HG02981 (cell line): ENCODE results near the gene MAP4K1.
"Not testable (repeated sequence)": the region's sequence is repeated elsewhere in the genome, so short reads cannot be mapped to it uniquely, and the experiment has no call there.

ENCODE experiments used
- ATAC-seq: cut with Tn5 transposase; IDR thresholded peaks from one replicate; pipeline ENCODE4 v1.9.1; 2021; ENCODE audit warnings: mild to moderate bottlenecking, moderate library complexity; ENCODE audit not compliant: unreplicated experiment

MAP4K1 gene

DNA sequence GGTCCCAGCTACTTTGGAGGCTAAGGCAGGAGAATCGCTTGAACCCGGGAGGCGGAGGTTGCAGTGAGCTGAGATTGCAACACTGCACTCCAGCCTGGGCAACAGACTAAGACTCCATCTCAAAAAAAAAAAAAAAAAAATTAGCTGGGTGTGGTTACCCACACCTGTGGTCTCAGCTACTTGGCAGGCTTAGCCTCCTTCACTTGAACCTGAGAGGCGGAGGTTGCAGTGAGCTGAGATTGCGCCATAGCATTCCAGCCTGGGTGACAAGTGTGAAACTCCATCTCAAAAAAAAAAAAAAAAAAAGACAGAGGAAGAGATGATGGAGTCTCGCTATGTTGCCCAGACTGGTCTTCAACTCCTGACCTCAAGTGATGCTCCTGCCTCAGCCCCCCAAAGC lies 38.4 kb downstream of the MAP4K1 start:
- ATAC-seq, result not testable (repeated sequence)

DNA sequence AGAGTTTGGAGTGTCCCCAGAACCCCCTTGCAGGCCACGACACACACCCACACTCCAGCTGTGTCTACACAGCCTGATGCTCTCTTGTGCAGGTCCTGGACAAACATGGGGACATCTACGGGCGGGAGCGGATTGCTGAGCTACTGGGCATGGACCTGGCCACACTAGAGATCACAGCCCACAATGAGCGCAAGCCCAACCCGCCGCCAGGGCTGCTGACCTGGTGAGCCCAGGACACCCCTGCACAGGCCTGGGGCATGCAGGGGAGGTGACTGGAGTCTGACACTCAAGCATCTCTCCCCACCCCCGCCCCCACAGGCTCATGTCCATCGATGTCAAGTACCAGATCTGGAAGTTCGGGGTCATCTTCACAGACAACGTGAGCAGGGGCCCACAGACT lies 39.9 kb downstream of the MAP4K1 start:
- no peak for ATAC-seq

DNA sequence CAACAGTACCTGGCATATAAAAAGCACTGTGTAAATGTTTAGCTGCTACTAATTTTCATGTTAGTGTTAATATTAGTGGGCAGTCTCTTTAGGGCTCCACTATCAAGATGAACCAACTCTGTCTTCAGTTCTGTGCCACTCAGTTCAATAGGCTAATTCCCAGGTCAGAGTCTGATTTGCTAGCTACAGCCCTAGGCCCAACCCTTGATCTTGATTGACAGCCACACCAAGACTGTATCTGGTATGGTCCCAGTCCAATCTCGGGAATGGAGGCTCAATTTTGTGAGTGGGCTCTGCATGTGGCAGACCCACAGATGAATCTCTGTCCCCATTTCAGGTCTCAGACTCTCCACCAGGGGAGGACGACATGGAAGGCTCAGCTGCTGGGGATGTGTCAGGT lies 46.1 kb downstream of the MAP4K1 start:
- ATAC-seq, result no peak

DNA sequence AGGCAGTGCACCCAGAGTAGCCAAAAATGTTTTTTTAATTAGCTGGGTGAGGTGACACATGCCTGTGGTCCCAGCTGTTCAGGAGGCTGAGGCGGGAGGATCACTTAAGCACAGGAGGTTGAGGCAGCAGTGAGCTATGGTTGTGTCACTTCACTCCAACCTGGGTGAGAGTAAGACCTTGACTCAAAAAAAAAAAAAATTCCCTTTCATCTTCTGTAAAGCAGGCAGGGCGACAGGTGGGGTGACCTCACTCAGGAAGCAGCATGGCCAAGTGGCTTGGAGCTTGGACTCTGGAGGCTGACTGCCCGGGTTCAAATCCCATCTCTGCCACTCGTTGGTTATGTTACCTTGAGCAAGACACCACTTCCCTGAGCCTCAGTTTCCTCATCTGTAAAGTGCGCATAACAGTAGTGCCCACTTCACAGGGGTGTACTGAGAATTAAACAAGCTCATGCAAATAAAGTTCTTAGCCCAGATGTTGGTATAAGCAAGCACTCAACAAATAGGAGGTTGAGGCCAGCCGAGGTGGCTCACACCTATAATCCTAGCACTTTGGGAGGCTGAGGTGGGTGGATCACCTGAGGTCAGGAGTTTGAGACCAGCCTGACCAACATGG lies 48.3 kb downstream of the MAP4K1 start:
- ATAC-seq, result no peak

DNA sequence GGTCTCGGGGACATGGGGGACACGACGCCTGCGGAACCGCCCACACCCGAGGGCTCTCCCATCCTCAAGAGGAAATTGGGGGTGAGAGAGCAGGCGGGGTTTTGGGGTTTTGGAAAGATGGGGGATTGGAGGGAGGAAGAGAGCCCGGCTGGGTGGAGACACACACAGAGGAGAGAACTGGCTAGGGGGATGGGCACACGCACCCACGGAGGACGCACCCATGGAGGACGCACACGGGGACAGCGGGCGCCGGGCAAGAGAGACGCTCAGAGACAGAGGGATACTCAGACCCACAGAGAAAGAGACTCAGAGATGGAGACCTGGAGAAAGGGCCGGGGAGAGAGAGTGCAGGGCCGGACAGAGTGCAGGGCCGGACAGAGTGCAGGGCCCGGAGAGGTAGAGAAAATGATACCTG lies 52.1 kb downstream of the MAP4K1 start:
- no peak for ATAC-seq

DNA sequence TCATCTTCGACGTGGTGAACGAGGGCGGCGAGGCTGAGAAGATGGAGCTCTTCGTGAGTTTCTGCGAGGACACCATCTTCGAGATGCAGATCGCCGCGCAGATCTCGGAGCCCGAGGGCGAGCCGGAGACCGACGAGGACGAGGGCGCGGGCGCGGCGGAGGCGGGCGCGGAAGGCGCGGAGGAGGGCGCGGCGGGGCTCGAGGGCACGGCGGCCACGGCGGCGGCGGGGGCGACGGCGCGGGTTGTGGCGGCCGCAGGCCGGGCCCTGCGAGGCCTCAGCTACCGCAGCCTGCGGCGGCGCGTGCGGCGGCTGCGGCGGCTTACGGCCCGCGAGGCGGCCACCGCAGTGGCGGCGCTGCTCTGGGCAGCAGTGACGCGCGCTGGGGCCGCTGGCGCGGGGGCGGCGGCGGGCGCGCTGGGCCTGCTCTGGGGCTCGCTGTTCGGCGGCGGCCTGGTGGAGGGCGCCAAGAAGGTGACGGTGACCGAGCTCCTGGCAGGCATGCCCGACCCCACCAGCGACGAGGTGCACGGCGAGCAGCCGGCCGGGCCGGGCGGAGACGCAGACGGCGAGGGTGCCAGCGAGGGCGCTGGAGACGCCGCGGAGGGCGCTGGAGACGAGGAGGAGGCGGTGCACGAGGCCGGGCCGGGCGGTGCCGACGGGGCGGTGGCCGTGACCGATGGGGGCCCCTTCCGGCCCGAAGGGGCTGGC lies 52.6 kb downstream of the MAP4K1 start:
- no peak for ATAC-seq

DNA sequence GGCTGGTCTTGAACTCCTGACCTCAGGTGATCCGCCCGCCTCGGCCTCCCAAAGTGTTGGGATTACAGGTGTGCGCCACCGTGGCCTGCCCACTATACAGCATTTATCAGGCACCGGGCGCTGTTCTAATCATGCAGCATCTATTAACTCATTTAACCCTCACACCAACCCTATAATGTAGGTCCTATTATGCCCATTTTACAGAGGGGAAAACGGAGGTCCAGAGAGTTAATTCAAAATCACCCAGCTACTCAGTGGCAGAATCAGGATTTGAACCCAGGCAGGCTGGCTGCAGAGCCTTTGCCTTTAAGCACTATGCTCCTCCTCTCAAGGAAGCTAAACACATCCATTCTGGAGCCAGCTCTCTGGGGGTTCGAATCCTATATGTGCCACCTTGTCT lies 54.3 kb downstream of the MAP4K1 start:
- no peak for ATAC-seq

DNA sequence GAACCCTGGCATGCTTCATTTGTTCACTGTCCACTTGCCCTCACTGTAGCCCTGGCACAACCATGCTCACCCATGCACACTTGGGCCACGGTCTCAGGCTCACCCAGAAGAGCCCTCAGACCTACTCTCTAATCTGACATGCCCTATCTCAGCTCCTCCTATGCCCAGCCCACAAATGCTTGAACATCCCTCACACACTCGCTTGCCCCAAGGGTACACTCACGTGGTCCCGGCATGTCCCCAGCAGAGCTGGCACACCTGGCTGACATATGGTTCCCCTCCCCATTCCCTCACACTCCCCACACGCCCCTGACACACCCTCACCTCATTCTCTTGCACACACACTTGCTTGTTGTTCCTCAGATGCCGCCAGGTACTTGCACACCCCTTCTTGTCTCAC lies 55.7 kb downstream of the MAP4K1 start:
- ATAC-seq, result no peak

DNA sequence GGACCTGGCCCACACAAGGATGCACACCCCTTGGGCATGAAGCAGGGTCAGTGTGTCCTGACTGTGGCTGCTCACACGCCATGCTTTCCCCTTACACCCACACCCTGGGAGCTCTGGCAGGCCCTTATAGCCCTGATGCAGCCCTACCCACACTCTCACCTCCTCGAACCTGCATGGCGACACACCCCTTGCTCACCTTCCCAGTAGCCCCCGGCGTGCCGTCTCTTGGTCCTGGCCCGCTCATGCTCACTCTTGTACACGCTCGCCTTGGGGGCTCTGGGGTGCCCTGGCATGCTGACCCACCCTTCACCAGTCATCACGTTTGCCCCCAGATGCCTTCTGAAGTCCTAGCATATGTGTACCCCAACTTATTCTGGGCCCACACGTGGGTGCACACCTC lies 56.1 kb downstream of the MAP4K1 start:
- ATAC-seq, result no peak

DNA sequence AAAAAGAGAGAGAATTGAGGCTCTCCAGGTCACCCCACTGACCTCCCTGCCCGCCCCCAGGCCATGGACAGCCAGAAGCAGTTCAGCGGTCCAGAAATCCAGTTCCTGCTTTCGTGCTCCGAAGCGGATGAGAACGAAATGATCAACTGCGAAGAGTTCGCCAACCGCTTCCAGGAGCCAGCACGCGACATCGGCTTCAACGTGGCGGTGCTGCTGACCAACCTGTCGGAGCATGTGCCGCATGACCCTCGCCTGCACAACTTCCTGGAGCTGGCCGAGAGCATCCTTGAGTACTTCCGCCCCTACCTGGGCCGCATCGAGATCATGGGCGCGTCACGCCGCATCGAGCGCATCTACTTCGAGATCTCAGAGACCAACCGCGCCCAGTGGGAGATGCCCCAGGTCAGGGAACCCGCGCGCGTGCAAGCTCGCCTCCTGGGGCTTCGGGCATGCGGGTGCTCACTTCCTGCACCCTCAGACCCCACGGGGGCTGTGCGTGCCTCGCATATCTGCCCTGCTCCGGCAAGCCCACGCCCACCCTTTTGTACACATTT lies 56.6 kb downstream of the MAP4K1 start:
- no peak for ATAC-seq

DNA sequence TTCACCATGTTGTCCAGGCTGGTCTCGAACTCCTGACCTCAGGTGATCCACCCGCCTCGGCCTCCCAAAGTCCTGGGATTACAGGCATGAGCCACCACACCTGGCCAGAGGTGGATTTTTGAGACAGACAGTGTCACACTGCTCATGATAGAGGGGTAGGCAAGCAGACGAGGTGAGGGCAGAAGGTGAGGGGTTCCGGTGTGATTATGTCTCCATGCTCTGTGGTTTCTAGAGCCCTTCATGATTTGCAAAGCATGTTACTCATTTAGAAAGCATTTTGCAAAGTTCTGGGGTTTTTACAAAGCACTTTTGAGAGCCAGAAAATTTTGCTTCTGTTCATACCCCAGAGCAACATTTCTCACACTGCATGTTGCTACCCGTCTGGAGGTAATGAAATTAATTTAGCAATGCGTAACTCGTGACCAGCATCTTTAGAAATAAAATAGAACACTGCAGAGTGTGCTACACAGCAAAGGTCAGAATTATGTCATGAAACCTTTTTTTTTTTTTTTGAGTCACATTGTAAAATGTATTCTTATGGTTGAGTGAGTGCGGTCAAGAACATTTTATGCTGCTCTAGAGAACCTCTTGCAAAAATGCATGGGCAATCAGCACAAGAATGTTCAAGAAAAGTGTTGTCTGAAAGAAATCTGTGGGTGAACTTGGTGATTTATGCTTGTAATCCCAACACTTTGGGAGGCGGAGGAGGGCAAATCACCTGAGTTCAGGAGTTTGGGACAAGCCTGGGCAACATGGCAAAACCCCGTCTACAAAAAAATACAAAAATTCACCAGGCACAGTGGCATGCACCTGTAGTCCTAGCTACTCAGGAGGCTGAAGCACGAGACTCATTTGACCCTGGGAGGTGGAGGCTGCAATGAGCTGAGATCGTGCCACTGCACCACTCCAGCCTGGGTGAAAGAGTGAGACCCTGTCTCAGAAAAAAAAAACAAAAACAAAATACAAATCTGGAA lies 58.0 kb downstream of the MAP4K1 start:
- ATAC-seq, result peak; percentile 68

DNA sequence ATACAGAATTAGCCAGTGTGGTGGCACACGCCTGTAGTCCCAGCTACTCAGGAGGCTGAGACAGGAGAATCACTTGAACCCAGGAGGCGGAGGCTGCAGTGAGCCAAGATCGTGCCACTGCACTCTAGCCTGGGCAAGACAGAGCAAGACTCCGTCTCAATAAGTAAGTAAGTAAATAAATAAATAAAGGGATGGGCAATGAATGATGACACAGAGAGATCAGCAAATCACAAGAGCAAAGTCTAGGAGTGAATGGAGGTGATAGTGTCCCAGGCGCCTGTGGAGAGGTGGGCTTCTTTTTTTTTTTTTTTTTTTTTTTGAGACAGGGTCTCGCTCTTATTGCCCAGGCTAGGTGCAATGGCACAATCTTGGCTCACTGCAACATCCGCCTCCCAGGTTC lies 58.8 kb downstream of the MAP4K1 start:
- ATAC-seq, result not testable (repeated sequence)

DNA sequence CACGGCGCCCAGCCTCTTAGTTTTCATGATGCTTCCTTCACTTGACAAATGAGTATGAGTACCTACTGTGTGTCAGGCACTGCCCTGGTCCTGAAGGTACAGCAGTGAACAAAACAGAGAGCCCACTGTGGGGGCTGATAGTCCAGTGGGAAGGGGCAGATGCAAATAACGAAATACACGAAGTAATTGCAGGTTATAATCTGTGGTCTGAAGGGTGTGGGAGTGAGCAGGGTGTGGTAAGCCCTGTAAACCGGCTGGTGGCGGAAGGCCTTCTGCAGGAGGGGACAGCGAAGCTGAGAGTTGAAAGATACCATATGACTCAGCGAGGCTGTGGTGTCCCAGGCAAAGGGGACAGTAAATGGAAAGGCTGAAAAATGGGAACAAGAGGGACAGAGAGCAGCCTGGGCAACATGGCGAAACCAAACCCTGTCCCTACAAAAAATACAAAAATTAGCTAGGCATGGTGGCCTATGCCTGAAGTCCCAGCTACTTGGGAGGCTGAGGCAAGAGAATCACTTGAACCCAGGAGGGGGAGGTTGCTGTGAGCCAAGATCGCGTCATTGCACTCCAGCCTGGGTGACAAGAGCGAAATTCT lies 60.5 kb downstream of the MAP4K1 start:
- no peak for ATAC-seq

DNA sequence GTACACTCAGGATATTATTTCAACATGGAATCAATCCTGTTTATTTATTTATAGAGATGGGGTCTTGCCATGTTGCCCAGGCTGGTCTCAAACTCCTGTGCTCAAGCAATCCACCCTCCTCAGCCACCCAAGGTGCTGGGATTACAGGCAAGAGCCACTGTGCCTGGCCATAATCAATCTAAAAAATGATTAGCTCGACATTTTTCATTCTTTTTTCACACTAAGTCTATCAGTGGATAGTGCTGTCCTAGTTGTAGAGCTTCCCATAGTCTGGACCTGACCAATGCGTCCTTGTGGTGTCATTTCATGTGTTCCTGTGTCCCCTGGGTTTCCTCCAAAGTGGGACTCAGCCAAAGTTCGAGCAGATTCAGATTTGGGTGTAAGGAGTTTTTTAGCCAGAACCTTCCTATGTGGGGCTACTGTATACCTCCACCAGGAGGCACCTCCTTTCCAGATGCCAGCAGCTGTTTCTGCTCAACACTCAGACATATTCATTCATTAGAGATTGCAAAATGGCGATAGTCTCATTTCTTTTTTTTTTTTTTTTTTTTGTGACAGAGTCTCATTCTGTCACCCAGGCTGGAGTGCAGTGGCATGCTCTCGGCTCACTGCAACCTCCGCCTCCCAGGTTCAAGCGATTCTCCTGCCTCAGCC lies 61.1 kb downstream of the MAP4K1 start:
- no peak for ATAC-seq

DNA sequence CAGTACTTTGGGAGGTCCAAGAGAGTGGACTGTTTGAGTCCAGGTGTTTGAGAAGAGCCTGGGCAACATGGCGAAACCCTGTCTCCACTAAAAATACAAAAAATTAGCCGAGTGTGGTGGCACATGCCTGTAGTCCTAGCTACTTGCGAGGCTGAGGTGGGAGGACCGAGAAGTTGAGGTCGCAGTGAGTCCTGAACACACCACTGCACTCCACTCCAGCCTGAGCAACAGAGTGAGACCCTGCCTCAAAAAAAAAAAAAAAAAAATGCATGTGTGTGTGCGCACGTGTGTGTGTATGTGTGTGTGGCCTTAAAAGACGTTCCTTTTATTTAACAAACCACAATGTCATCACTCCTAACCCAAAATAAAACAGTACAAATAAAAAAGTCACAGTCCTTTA lies 62.6 kb downstream of the MAP4K1 start:
- ATAC-seq, result no peak

DNA sequence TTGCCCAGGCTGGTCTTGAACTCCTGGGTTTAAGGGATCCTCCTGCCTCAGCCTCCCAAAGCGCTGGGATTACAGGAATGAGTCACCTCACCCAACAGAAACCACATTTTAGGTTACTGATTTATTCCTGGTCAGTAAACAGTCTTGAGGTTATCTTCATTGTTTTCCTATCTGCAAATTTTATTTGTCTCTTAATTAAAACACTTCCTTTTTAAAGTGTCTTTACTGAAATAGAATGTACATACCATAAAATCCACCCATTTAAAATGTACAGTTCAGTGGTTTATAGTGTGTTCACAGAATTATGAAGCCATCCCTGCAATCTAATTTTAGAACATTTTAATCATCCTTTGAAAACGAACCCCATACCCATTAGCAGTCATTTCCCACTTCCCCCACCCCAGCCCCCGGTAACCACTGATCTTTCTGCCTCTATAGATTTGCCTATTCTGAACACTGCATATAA lies 63.0 kb downstream of the MAP4K1 start:
- no peak for ATAC-seq

DNA sequence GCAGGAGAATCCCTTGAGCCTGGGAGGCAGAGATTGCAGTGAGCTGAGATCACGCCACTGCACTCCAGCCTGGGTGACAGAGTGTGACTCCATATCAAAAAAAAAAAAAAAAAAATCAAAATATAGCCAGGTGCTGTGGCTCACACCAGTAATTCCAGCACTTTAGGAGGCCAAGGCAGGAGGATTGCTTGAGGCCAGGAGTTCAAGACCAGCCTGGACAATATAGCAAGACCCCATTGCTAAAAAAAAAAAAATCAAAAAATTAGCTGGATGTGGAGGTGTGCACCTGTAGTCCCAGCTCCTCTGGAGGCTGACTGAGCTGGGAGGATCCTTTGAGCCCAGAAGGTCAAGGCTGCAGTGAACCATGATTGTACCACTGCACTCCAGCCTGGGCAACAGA lies 64.5 kb downstream of the MAP4K1 start:
- not testable (repeated sequence) for ATAC-seq

DNA sequence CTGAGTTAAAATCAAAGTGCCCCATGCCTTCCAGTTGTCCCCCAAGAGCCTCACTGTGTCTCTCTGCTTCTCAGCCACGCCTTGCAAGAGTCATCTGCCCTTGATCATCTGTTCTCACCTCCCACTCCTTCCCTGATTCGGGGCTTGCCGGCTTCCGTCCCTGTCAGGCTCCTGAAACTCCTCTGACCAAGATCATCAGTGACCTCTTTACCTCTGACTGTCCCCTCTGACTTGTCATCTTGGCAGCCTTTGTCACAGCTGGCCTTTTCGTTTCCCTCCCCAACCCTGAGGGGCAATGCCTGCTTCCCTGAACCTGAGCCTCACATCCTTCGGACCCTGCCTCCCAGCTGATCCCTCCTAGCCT lies 66.3 kb downstream of the MAP4K1 start:
- no peak for ATAC-seq

DNA sequence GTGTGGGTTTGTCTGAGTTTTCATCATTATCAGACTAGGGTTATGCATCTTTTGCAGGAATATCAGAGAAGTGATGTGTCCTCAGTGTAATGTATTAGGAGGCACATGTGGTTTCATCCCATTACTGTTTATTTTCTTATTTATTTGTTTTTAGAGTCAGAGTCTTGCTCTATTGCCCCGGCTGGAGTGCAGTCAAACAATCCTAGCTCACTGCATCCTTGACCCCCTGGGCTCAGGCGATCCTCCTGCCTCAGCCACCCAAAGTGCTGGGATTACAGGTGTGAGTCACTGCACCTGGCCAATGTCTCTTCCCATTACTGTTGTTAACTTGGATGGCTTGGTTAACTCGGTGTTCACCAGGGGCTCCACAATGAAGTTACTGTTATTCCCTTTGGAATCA lies 67.4 kb downstream of the MAP4K1 start:
- no peak for ATAC-seq

DNA sequence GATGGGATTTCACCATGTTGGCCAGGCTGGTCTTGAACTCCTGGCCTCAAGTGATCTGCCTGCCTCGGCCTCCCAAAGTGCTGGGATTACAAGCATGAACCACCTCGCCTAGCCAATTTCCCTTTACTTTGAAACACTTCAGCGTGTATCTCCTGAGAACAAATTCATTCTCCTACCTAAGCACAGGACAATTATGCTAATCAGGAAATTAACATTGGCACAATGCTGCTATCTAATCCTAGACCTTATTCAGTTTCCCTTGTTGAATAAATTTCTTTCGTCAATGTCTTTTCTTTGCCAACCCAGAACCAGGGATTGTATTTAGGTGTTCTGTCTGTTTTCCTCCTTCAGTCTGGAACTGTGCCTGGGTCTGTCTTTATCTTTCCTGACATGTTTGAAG lies 67.8 kb downstream of the MAP4K1 start:
- ATAC-seq, result no peak
